Panc1 (cell line): ENCODE measurements around the gene TTC34. TPM values are rescaled to one million over a fixed set of nuclear protein-coding genes. Genes with fewer than 3 reads are reported as not detected.

ENCODE experiments used
- ATAC-seq: fragments of 200-7000 bp; cut with Tn5 transposase; 2 replicates; pipeline ENCODE4 v1.9.1; 2020; ENCODE audit warnings: mild to moderate bottlenecking, moderate library complexity
- BruUV-seq: library from RNA; stranded (reverse); fragments of 400-500 nt; replicated peaks from 2 replicates; lab custom pipeline; 2021; lab: Mats Ljungman, UMichigan
- CTCF ChIA-PET: fragments of 300-600 bp; sonication (Branson Sonifier 250); formaldehyde crosslinking; loops from one replicate; lab custom pipeline; 2022; ENCODE audit warnings: antibody characterized with exemption; lab: Charles Lee
- POLR2A ChIA-PET: fragments of 300-600 bp; sonication (Branson Sonifier 250); formaldehyde crosslinking; loops from one replicate; lab custom pipeline; 2022; ENCODE audit warnings: antibody characterized with exemption; lab: Charles Lee
- DNase-seq: peaks from one replicate; pipeline ENCODE4 v3.0.0-alpha.2; 2010; ENCODE audit warnings: low read depth, low spot score
- H3K27ac ChIP-seq: 2 replicates; pipeline ENCODE4 v1.5.1; 2011; ENCODE audit warnings: mild to moderate bottlenecking, low read length, inconsistent platforms
- H3K27me3 ChIP-seq: fragments of 200-500 bp; sonication (Bioruptor generic); 2 replicates; pipeline ENCODE4 v1.6.0; 2014; ENCODE audit warnings: low read length, inconsistent platforms; ENCODE audit not compliant: control insufficient read depth, insufficient read depth
- H3K36me3 ChIP-seq: fragments of 200-500 bp; sonication (Bioruptor generic); 2 replicates; pipeline ENCODE4 v1.5.1; 2014; ENCODE audit warnings: inconsistent platforms, mild to moderate bottlenecking, low read length, moderate library complexity; ENCODE audit not compliant: control insufficient read depth, insufficient read depth
- H3K4me1 ChIP-seq: 2 replicates; pipeline ENCODE4 v1.5.1; 2011; ENCODE audit warnings: inconsistent platforms, mild to moderate bottlenecking, low read length, moderate library complexity; ENCODE audit not compliant: control insufficient read depth, insufficient read depth
- H3K4me3 ChIP-seq, 2 experiments: 2 replicates each; pipeline ENCODE4 v1.5.1; 2011 to 2012; ENCODE audit warnings: low read depth in 2 of 2, low read length in 2 of 2, mild to moderate bottlenecking in 2 of 2, inconsistent platforms in 1 of 2, moderate library complexity in 1 of 2
- H3K9me3 ChIP-seq: fragments of 200-500 bp; sonication (Bioruptor generic); 2 replicates; pipeline ENCODE4 v1.5.1; 2014; ENCODE audit warnings: low read depth, mild to moderate bottlenecking, inconsistent platforms, low read length, moderate library complexity; ENCODE audit not compliant: control insufficient read depth, insufficient read depth
- POLR2AphosphoS5 ChIP-seq: IDR thresholded peaks from 2 replicates; pipeline ENCODE4 v1.6.1; 2012; ENCODE audit warnings: mild to moderate bottlenecking, low read depth, low read length, moderate library complexity
- SIN3A ChIP-seq: IDR thresholded peaks from 2 replicates; pipeline ENCODE4 v1.6.1; 2012; ENCODE audit warnings: low read depth, mild to moderate bottlenecking, low read length, moderate library complexity, borderline replicate concordance; ENCODE audit not compliant: insufficient read depth
- TCF7L2 ChIP-seq: IDR thresholded peaks from 2 replicates; pipeline ENCODE4 v1.6.1; 2011; ENCODE audit warnings: mild to moderate bottlenecking, low read depth, low read length, inconsistent platforms
- in situ Hi-C: cut with HindIII; loops from 2 replicates; pipeline ENCODE4 v1.10.0; 2016; ENCODE audit warnings: low sequenced_read_pairs, low pct_unique_long_range_greater_than_20kb
- intact Hi-C: fragments of 100-400 bp; cut with micrococcal nuclease; formaldehyde crosslinking; loops from one replicate; pipeline ENCODE4 v1.10.0; 2022; ENCODE audit not compliant: unreplicated experiment
- total RNA-seq: library from RNA; stranded (reverse); gene quantifications from one replicate; pipeline ENCODE4 v1.2.1, GENCODE V29; 2021; ENCODE audit not compliant: unreplicated experiment
- TF ChIP-seq, protein P1 (sequence below): fragments of 450-650 bp; IDR thresholded peaks from 2 replicates; pipeline ENCODE4 v1.5.1; 2017; ENCODE audit warnings: mild to moderate bottlenecking
- TF ChIP-seq, protein P2 (sequence below), 2 experiments: IDR thresholded peaks; 2 replicates each; pipeline ENCODE4 v1.6.1; 2011 to 2012; ENCODE audit warnings: low read depth in 2 of 2, control low read depth in 1 of 2, low read length in 1 of 2, mild to moderate bottlenecking in 1 of 2, moderate library complexity in 1 of 2; ENCODE audit not compliant: insufficient read depth in 1 of 2

Gene TTC34
- total RNA-seq, 1 experiment from 2014 or later = 1.5 TPM

DNA sequence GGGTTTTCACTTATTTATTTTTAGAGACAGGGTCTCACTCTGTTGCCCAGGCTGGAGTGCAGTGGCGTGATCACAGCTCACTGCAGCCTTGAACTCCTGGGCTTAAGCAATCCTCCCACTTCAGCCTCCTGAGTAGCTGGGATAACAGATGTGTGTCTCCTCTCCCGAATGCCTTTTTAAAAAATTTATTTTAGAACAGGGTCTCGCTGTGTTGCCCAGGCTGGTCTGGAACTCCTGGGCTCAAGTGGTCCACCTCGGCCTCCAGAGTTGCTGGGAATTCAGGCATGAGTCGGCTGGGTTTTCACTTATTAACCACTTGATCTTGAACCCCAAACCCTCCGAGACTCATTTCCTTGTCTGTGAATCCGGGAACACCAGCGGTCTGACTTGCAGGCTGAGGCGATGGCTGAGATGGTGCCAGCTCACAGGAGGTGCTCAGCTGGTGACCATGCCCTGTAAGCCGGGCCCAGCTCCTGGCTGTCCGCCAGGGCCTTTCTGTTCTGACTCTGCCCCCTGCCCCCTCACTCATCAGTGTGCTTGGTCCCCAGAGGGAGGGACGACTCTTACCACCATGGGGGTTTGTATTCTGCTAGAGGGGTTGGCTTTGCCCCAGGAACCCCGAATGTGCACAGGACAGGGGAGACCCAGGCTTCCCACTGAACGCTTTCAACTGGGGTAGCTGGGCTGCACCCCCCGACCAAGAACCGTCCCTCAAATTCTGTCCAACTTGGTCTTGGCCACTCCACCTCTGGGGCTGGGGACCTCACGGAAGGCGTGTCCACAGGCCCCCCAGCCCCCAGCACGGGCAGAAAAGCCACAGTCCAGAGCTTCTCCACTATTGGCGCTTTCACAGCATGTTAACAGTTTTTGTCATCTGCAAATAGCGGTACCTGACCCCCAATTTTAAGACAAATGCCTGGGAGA, 191.2 kb downstream of the TTC34 start:
- no TSS peak for BruUV-seq
- no peaks in the 10 kb centered on the region for H3K9me3 ChIP-seq
- ATAC-seq (peak; percentile 49; the same call in 1 of the 2 replicates), DNase-seq (no peak)
- H3K27me3 ChIP-seq = peaks cover 4% of the 10 kb centered on the region; the same call in 1 of the 2 replicates
- intact Hi-C loops = no loop called here
- H3K27ac ChIP-seq = no peak overlapping the region
- no peak overlapping the region for H3K4me3 ChIP-seq
- H3K4me1 ChIP-seq = no peaks in the 10 kb centered on the region
- in situ Hi-C loops = no loop called here
- ChIA-PET POLR2A (no interaction called here), CTCF (no interaction called here)
- H3K36me3 ChIP-seq = no peaks in the 10 kb centered on the region
- TF ChIP-seq TCF7L2 = no peak
- TF ChIP-seq, protein P1, sequence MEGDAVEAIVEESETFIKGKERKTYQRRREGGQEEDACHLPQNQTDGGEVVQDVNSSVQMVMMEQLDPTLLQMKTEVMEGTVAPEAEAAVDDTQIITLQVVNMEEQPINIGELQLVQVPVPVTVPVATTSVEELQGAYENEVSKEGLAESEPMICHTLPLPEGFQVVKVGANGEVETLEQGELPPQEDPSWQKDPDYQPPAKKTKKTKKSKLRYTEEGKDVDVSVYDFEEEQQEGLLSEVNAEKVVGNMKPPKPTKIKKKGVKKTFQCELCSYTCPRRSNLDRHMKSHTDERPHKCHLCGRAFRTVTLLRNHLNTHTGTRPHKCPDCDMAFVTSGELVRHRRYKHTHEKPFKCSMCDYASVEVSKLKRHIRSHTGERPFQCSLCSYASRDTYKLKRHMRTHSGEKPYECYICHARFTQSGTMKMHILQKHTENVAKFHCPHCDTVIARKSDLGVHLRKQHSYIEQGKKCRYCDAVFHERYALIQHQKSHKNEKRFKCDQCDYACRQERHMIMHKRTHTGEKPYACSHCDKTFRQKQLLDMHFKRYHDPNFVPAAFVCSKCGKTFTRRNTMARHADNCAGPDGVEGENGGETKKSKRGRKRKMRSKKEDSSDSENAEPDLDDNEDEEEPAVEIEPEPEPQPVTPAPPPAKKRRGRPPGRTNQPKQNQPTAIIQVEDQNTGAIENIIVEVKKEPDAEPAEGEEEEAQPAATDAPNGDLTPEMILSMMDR = no peak
- TF ChIP-seq, protein P2, sequence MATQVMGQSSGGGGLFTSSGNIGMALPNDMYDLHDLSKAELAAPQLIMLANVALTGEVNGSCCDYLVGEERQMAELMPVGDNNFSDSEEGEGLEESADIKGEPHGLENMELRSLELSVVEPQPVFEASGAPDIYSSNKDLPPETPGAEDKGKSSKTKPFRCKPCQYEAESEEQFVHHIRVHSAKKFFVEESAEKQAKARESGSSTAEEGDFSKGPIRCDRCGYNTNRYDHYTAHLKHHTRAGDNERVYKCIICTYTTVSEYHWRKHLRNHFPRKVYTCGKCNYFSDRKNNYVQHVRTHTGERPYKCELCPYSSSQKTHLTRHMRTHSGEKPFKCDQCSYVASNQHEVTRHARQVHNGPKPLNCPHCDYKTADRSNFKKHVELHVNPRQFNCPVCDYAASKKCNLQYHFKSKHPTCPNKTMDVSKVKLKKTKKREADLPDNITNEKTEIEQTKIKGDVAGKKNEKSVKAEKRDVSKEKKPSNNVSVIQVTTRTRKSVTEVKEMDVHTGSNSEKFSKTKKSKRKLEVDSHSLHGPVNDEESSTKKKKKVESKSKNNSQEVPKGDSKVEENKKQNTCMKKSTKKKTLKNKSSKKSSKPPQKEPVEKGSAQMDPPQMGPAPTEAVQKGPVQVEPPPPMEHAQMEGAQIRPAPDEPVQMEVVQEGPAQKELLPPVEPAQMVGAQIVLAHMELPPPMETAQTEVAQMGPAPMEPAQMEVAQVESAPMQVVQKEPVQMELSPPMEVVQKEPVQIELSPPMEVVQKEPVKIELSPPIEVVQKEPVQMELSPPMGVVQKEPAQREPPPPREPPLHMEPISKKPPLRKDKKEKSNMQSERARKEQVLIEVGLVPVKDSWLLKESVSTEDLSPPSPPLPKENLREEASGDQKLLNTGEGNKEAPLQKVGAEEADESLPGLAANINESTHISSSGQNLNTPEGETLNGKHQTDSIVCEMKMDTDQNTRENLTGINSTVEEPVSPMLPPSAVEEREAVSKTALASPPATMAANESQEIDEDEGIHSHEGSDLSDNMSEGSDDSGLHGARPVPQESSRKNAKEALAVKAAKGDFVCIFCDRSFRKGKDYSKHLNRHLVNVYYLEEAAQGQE (IDR thresholded peaks at IDR 0.05; ENCODE audit: insufficient read depth in 1 of 2, low read depth in 2 of 2, low read length in 1 of 2) = no peak
- no peak for TF ChIP-seq POLR2AphosphoS5
- no peak for TF ChIP-seq SIN3A

DNA sequence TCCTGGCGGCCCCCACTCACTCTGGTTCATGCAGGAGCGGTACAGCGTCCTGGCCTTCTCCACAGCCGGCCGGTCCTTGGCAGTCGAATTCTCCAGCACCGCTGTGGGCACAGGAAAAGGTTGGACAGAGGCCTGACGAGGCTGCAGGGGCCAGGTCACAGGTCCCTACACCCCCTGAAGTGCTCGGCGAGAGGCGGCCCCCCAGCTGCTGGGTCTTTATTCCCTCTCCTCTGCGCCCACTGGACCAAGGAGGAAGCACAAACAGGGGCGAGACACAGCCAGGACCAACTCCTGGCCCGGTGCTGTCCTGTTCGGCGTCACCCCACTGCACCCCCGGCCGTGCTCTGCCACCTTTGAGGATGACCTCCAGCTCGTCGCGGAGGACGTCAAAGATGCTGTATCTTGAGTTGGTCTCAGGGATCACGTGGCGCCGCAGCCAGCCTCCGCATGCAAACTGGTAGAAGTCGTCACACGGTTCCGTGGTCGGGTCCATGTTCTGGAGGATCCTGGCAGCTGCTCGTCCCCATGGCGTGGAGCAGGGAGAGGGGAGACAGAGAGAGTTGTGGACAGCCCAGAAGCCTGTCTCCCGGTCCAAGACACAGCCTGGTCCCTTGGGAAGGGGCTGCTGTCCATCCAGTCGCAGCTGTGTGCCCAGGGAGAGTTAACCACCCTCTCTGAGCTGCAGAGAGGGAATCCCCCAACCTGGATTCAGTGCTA, 192.0 kb downstream of the TTC34 start:
- in situ Hi-C loops (no loop called here), intact Hi-C loops (no loop called here)
- no peak overlapping the region for H3K4me3 ChIP-seq
- DNase-seq (no peak), ATAC-seq (no peak)
- BruUV-seq = no TSS peak
- H3K27ac ChIP-seq = no peak overlapping the region
- no peaks in the 10 kb centered on the region for H3K36me3 ChIP-seq
- no peaks in the 10 kb centered on the region for H3K4me1 ChIP-seq
- H3K9me3 ChIP-seq = no peaks in the 10 kb centered on the region
- ChIA-PET POLR2A (no interaction called here), CTCF (no interaction called here)
- TF ChIP-seq, protein P1 = no peak
- TF ChIP-seq, protein P2 (IDR thresholded peaks at IDR 0.05; ENCODE audit: insufficient read depth in 1 of 2, low read depth in 2 of 2, low read length in 1 of 2) = no peak
- TF ChIP-seq SIN3A (no peak), TCF7L2 (no peak), POLR2AphosphoS5 (no peak)
- no peaks in the 10 kb centered on the region for H3K27me3 ChIP-seq
